KBM-7 (cell line): ENCODE results near the gene KCNE1.

Experiments
- DNase-seq: peaks from one replicate; pipeline ENCODE4 v3.0.0-alpha.2; 2015
- in situ Hi-C: fragments of 300-500 bp; cut with MboI; formaldehyde crosslinking; loops from 2 replicates; pipeline ENCODE4 v1.14.3; 2020; ENCODE audit warnings: low sequenced_read_pairs, low pct_unique_long_range_greater_than_20kb, mixed read lengths

KCNE1 gene

DNA sequence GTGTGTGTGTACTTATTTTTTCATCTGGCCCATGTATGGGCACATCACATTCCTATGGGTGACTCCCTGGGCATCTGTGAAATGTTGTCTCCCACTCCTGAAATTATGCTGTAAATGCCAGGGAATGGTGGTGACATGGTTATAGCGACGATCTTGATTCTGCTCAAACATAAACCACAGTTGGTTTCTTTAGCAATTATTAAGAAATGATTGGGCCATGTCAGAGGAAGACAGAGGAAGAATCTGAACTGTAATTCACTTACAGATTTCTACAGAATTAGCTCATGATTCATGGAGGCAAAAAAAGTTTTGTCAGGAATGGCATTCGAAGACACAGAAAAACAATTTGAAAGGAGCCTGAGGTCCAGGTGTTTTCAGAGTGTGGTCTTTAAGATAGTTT, 25.8 kb upstream of the KCNE1 start:
- in situ Hi-C loops, result no loop called here
- DNase-seq, result no peak

DNA sequence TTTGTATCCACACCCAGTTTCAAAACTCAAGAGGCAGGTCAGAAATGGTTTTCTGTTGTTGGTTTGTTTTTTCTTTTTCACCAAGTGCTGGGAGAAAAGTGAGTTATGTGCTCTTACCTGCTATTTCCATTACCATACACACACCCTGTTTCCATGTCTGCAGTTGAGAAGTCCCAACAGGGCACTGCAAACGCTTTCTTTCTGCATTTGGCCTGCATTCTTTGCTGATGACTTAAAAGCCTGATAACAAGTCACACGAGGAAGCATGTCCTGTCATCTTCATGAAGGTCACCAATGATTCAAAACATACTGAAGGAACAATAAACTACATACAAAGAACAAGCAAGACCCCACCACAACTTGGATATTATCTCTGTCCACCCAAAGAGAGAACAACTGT, 24.8 kb upstream of the KCNE1 start:
- in situ Hi-C loops, result no loop called here

DNA sequence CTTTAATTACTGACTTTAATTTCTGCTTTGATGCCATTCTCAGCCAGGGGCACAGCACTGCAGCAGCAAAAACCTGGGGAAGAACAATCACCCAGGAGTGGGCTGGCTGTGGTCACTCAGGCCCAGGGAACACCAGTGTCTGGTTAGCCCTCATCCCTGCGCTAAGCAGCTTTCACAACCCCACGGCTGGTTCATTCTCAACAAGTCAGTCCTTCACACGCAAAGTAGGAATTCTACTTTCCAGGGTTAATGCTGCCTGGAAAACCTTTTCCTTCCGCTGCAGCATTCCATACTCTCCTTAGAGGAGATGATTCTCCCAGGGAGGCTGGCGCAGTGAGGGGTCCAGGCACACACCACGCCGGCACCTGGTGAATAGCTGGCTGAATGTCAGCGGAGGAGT, 24.3 kb upstream of the KCNE1 start:
- DNase-seq, result no peak
- in situ Hi-C loops, result no loop called here

More for the DNA sequence above, 24.8 kb upstream of the KCNE1 start:
- DNase-seq, result no peak

DNA sequence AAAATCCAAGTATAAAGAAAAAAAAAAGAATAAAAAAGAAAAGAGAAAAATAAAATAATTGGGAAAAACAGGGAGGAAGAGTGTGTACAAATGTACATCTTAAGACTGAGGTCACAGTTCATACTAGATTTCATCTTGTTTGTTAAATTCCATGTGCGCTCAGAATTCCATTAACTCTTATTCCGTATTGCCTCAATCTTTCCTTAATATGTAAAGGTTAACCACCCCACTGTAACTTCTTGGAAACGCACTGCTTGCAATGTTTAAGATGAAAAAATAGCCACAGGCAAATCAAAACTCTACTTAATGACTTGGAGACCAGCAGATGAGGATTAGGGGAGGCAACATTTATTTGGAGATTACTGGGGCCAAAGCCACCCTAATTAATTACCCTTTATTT, 23.9 kb upstream of the KCNE1 start:
- DNase-seq, result no peak
- in situ Hi-C loops, result no loop called here

DNA sequence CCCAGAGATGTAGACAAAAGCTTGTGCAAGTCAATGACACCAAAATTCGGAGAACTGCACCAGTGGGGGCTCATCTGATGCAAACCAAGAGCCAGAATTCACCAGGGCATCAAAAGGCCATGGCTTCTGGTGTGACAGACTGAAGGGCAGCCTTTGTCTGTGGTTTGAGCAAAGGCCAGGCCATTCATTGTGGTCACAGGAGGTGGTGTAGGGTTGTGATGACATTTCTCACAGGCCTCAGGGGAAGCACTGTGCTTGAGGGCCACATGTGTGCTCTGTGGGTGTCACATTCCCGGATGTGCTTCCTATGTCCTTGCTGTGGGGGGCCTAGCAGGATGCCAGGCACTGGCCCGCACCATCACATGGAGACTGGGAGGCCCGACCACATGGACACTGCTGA, 22.5 kb upstream of the KCNE1 start:
- no peak for DNase-seq
- in situ Hi-C loops, result no loop called here

DNA sequence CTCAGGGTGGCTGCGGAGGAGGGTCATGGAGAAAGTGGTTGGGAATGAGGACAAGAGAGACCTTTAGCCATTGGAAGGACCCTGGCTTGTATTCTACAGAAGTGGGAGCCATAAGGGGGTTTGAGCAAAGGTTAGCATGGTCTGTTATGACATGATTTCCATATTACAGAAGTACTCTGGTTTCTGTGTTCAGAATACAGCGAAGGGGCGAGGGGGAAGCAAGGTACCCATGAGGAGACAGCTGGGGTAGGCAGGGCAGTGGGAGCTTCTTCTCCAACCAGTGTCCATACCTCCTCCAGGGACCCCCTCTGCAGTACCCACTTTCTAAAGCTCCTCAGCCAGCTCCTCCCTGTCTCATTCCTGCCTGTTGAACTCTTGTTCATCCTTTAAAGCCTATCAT, 21.9 kb upstream of the KCNE1 start:
- no peak for DNase-seq
- in situ Hi-C loops, result no loop called here

DNA sequence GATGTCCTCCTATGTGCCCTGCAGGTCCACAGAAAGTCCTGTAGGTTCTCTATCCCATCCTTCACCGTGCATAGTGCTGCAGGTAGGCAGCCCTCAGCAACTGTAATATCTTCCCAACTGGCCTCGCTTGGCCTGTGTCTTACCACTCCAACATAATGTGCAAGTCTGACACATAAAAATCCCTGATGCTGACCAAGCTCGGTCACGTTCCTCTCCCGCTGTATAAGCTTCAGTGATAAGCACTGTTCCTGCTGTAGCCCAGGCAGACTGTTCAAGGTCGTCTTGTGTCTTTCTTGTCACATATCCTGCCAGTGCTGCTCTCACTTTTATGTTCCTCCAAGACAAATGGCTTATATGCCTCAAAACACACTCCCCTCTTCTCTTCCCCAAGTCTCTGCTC, 19.4 kb upstream of the KCNE1 start:
- DNase-seq, result no peak
- in situ Hi-C loops, result no loop called here

DNA sequence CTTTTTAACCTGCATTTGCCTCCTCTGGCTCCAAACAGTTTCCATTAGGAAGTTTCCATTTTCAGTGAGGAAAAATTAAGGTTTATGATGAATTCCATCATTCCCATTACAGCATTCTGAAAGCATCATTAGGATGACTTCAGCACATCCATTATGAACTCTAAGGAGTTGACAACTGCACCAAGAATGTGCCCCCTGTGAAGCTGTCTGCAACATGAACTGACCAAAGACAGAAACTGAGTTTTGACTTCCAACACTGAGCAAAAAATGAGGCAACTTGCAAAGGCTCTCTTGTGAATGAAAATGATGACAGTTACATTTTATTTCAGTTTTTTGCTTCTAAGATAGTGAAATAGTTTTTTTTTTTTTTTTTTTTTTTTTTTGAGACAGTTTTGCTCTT, 18.3 kb upstream of the KCNE1 start:
- in situ Hi-C loops, result no loop called here
- no peak for DNase-seq

DNA sequence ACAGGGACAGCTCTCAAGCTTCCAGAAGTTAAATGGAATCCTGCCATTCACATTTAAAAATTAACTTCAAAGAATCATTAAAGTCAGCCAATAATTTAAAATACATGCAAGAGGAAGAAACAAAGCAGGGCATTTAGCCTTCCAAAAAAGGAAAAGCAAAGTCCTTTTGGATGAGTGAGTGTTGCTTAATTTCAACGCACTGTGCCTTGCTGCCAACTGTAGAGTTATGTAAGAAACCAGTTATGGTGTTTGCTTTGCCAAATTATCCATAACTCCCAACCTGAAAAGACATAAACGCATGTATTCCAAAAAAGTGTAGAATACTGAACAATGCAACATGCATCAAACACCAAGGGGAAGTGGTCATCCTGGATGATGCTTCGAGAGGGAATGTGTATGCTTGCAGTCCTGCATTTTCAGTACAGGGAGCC, 16.1 kb upstream of the KCNE1 start:
- in situ Hi-C loops, result no loop called here
- DNase-seq, result no peak

DNA sequence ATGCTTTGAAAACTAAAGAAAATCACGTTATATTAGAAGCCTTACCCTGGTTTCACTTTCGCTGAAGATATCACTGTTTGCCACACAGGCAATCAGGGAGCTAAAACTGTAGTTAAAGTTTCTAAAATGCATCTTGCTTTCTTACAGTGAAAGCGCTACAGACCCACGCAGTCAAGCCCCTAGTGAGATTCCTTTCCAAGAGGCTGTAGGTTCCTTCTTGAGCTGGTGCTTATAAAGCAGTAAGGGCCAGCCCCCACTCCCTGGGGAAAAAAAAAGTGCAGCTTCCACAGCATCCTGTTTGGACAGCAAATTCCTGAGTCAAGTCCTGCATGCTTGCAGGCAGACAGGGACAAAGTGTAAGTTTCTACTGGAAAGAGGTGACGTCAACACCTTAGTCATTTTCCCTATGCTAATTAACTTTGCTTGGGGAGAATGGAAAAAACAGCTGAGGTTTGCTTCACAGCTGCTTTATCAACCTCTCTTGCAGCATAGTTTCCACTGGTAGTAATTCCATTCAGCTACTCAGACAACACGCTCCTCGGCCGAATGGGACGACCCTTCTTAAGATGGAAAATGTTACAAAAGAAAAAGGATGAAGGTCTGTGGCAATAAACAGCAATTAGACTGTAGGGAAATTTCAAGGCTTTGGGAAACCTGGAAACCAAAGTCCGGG, 14.7 kb upstream of the KCNE1 start:
- no peak for DNase-seq
- in situ Hi-C loops, result no loop called here

DNA sequence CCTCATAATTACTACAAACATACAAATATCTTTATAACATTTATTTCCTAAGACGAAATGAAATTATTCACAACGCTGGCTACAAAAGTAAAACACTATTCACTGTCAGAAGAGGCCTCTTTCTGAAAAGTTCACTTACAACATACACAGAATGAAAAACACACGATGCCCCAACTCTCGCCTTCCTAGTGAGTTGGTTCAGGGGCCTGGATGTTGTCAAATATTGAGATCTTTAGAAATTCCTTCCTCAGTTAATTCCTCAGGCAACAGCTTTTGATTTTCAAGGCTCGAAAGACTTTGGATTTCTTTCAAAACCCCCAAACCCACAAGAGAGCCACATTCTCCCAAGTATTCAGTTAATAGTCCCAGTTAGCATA, 14.2 kb upstream of the KCNE1 start:
- in situ Hi-C loops, result no loop called here
- DNase-seq, result no peak

DNA sequence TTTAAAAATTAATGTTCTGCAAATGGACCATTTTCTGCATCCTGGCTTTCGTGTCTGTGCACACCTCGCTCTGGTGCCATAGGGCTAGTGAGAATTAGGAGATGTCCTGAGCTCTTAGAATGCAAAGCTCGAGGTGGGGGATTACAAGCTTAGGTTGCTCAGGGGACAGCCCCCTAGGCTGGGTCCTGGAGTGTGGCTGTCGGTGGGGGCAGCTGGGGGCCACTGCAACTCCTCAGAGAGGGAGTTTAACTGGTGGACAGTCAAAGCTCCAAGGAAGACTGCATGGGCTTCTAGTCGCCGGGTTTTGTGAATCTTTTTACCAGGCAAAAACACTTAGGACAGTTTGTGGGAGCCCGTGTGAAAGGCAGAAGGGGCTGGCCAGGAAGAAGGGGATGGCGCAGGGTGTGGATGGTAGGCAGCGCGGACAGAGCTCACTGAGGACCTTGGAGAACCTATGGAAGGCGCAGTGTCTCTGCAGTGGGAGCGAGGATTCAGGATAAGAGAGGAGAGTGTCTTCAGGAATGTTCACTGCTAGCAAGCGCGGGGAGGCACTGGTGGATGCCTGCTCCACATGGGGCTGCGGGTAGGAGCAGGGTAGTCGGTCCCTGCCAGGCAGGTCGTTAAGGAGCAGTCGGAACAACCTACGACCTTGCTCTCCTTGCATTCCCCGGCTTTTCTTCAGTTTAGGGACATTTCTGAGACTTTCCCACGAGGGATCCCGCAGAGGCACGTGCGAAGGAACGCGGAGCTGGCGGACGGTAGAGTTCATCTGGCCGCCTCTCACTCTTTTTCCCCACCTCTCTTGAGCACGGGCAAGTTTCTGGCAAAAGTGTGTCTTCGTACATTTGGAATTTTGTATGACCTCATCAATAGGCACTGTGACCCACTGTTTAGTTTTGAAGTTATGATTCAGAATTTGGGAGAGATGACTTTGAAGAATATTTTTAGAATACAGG, 12.9 kb upstream of the KCNE1 start:
- DNase-seq, result no peak
- in situ Hi-C loops, result no loop called here

DNA sequence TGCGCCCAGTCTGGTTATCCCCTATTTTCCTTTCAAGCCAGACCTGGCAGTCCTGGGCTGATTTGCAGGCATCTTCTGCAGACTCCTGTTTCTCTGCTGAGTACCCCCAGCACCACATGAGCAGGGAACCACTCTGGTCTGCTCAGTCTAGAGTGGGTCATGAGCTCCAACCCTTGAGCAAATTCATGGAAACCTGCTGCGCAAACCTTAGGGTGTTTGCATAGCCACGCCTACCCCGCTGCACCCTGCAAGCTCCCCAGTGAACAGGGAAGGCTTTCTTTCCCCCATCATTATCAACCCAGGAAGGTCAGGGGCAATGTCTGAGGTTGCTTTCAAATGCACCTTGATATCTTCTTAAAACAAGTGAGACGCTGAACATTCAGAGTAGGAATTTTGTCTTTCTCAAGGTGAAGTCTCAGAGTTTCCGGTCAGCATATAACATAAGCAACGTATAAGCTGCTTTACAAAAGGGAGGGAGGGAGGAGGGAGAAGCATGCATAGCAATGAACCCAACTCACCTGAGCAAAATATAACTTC, 11.1 kb upstream of the KCNE1 start:
- in situ Hi-C loops, result no loop called here
- no peak for DNase-seq

DNA sequence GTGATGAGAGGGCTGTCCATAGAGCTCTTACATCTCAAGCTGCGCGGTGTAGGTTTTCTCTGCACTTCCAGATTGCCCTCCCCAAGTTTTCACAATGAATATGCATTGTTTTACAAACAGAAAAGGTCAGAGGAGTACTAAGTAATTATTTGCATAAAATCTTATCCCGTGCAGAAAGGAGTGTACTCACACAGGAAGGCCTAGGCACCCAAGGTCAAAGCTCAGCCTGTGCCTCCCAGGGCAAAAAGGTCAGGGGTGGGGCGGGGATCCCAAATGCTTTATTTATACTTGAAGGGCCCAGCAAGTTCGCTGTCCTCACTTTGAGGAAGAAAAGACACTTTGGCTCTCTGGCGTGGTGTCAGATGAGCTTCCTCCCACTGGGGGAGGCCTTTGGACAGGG, 10.3 kb upstream of the KCNE1 start:
- no peak for DNase-seq
- in situ Hi-C loops, result no loop called here

DNA sequence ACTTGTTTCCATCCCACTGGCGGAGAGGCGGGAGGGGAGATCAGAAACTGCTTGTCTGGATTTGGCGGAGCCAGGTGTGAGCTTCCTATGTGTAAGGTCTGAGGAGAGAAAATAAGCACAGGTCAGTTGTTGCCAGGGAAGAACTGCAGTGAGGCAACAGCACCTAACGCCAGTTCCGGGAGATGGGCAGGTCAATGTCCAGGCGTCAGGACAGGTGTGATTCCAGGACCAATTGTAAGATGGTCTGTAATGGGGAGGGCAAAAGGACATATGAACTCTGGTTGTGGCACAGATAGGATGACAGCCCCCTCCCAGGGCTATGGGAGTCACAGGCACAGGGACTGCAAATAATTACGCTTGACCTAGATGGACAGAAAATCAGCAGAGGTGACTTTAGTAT, 9.6 kb upstream of the KCNE1 start:
- in situ Hi-C loops, result no loop called here
- no peak for DNase-seq

DNA sequence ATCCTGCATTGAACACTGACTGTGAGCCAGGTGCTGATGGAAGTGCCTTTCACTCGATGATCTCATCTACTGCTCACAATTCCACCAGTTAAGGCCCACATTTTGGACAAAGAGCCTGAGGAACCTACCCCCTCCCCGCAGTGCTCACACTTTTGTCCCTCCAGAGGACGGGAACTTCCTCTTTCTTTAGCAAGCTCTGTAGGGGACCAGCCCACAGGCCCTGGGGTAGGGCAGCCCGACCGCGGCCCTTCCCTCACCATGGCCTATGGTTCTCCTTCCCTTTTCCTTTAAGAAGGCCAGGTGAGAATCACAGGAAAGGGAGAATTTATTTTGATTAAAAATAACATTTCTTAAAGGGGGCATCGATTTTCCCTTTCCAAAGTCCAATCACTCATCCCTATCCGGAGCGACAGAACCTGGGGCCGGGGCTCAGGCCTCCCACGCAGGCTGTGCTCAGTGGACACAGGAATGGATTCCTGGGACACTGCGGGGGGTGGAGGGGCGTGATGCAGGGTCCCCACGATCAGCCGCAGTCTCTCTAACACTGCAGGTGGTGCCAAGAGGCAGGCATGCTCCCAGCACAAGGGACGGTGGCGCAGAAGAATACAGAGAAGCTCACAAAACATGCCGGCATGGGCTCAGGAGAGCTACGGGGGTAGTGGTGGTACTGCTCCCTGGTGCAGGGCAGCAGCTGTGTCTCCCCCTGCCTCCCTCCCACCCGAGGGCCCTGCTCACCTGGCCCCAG, 8.9 kb upstream of the KCNE1 start:
- peak; percentile 82 for DNase-seq
- in situ Hi-C loops, result no loop called here

DNA sequence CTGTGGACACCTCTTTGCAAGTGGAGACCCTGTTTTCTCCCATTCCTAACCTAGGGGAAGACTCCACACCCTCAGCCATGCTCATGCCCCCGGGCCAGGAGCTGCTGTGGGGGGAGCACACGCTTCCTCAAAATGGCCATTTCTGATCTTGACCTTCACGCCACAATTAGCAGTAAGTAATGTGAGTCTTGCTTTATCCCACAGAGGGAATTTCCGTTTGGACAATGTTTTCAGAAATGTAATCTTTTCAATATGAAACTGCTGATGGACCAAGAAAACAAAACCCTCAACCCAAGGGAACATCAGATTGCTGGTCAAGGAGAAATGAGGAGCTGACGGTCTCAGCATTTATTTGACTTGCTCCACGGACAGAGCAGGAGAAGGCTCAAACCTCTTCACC, 8.3 kb upstream of the KCNE1 start:
- in situ Hi-C loops, result no loop called here

DNA sequence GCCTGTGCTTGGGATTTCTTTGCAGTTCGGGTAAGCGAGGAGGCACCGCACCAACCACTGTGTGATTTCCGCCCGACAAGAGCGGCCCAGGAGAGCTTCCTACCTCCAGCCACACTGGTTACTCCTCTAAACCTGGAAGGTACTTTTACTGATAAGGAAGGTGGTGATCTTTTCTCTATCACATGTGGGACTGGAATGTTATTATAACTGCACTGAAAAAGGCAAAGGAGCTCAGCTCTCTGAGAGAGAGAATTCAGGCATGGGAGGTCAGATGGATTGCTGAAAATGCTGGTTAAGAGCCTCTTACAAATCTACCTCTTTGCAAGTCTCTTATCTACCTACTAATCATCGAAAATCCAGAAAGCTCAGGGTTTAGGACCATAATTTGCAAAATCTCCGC, 7.7 kb upstream of the KCNE1 start:
- in situ Hi-C loops, result no loop called here
- no peak for DNase-seq

More for the DNA sequence above, 8.3 kb upstream of the KCNE1 start:
- no peak for DNase-seq

DNA sequence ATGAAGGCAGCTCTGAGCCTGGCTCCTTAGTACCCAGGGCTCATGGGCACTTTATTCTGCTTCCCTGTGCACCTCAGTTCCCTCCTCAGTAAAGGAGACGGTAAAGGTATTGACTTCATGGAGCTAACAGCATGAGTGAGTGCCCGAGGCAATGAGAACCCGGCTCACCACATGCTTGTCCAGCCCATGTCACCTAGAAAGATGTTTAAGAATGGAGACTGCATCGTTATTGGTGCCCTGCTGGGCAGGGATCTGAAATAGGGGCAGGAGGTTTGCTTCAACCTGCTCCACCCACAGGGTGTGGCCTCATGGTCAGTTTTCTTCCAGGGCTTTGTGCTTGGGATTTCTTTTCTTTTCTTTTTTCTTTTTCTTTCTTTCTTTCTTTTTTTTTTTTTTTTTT, 7.0 kb upstream of the KCNE1 start:
- DNase-seq, result no peak
- in situ Hi-C loops, result no loop called here

DNA sequence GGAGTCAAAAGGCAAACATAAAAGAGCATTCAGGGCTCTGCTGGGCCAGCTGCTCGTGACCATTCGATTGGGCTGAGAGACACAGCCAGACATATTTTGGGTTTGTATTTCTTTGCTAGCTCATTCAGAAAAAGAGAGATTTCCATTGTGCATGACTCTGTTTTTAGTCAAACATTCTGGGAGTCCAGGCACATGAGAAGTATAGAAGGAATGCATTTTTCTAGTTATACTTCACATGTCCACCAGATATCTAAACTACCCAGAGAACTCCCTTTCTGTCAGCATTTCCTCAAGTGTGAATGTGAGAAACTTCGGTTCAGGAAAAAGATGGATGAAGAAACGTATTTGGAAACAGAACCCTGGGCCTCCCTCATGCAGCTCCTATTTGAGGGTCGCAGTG, 6.3 kb upstream of the KCNE1 start:
- DNase-seq, result no peak
- in situ Hi-C loops, result no loop called here
